Muscle of leg (tissue), 11 donors: Measurements from ENCODE around the gene FAM131C. TPM values are rescaled to one million over a fixed set of nuclear protein-coding genes. Genes with fewer than 3 reads are reported as not detected.
"Not testable (repeated sequence)": the region's sequence is repeated elsewhere in the genome, so short reads cannot be mapped to it uniquely, and the experiment has no call there.

Experiments
- DNase-seq: peaks from one replicate; pipeline ENCODE4 v3.0.0; 2013
- H3K27ac ChIP-seq: one replicate; pipeline ENCODE4 v1.5.1; 2013; ENCODE audit warnings: mild to moderate bottlenecking, low read length, control low read depth
- H3K27me3 ChIP-seq: one replicate; pipeline ENCODE4 v1.6.1; 2013; ENCODE audit warnings: low read length; ENCODE audit not compliant: control insufficient read depth, insufficient read depth
- H3K36me3 ChIP-seq: one replicate; pipeline ENCODE4 v1.6.1; 2013; ENCODE audit warnings: low read length; ENCODE audit not compliant: control insufficient read depth, insufficient read depth
- H3K4me1 ChIP-seq: one replicate; pipeline ENCODE4 v1.6.1; 2013; ENCODE audit warnings: low read length; ENCODE audit not compliant: control insufficient read depth, insufficient read depth
- H3K4me3 ChIP-seq: one replicate; pipeline ENCODE4 v1.5.1; 2013; ENCODE audit warnings: low read length, control low read depth
- H3K9me3 ChIP-seq: replicated peaks from 2 replicates; pipeline ENCODE4 v1.6.1; 2013; ENCODE audit warnings: low read depth, low read length; ENCODE audit not compliant: control insufficient read depth
- WGBS: methylation state at CpG from one replicate; pipeline ENCODE4 v1.1.5; 2013; ENCODE audit warnings: missing lambda C conversion rate; ENCODE audit not compliant: insufficient coverage; 5-methylcytosine and 5-hydroxymethylcytosine counted together
- polyA plus RNA-seq, 8 donors: library from polyadenylated mRNA; unstranded; fragments of 120-200 nt; gene quantifications; one replicate each; pipeline versions ENCODE4 v1.2.1 to v1.2.3, GENCODE V29; 2013; ENCODE audit warnings: inconsistent platforms in 1 of 8, low replicate concordance in 1 of 8; ENCODE audit not compliant: insufficient read length in 8 of 8, insufficient read depth in 1 of 8
- total RNA-seq: library from RNA; stranded (reverse); fragments of 120-200 nt; gene quantifications from one replicate; pipeline ENCODE4 v1.2.4, GENCODE V29; 2013

FAM131C gene
- total and polyA plus RNA-seq, 9 donors, result 0.09 to 0.53 (median 0.12) TPM; not detected in 2

GRCh38 chr1:16068356-16069270 is 4.8 kb downstream of the FAM131C start:
- H3K27ac ChIP-seq, result no peak overlapping the region
- WGBS, result 53% methylated on average over 8 of the region's 11 CpGs
- DNase-seq, result no peak

GRCh38 chr1:16067933-16068332 is 5.5 kb downstream of the FAM131C start:
- Histone ChIP-seq H3K4me1 (peaks cover 25% of the 10 kb centered on the region), H3K27me3 (peaks cover 22% of the 10 kb centered on the region), H3K4me3 (no peak overlapping the region), H3K36me3 (no peaks in the 10 kb centered on the region), H3K27ac (no peak overlapping the region), H3K9me3 (no peaks in the 10 kb centered on the region)
- WGBS, result 42% methylated on average over 12 of the region's 13 CpGs
- DNase-seq, result no peak

More at GRCh38 chr1:16068356-16069270, 4.8 kb downstream of the FAM131C start:
- no peaks in the 10 kb centered on the region for H3K36me3 ChIP-seq
- peaks cover 25% of the 10 kb centered on the region for H3K27me3 ChIP-seq
- no peak overlapping the region for H3K4me3 ChIP-seq
- H3K9me3 ChIP-seq, result no peaks in the 10 kb centered on the region
- peaks cover 28% of the 10 kb centered on the region for H3K4me1 ChIP-seq

GRCh38 chr1:16067127-16067768 is 6.2 kb downstream of the FAM131C start:
- WGBS, result 42% methylated on average over 2 of the region's 6 CpGs
- Histone ChIP-seq H3K27me3 (peaks cover 17% of the 10 kb centered on the region), H3K4me3 (no peak overlapping the region), H3K27ac (no peak overlapping the region), H3K4me1 (peaks cover 23% of the 10 kb centered on the region), H3K9me3 (no peaks in the 10 kb centered on the region), H3K36me3 (no peaks in the 10 kb centered on the region)
- no peak for DNase-seq

GRCh38 chr1:16066245-16066644 is 7.2 kb downstream of the FAM131C start:
- H3K36me3 ChIP-seq, result no peaks in the 10 kb centered on the region
- peaks cover 13% of the 10 kb centered on the region for H3K27me3 ChIP-seq
- no peak for DNase-seq
- H3K4me3 ChIP-seq, result no peak overlapping the region
- H3K9me3 ChIP-seq, result no peaks in the 10 kb centered on the region
- WGBS, result 50% methylated on average over 2 of the region's 4 CpGs
- H3K4me1 ChIP-seq, result peaks cover 23% of the 10 kb centered on the region
- no peak overlapping the region for H3K27ac ChIP-seq

- Histone ChIP-seq H3K4me1 (peaks cover 23% of the 10 kb centered on the region), H3K27ac (no peak overlapping the region)
- WGBS, result 43% methylated on average over 8 of the region's 8 CpGs
Observed at GRCh38 chr1:16065269-16065576, 8.2 kb downstream of the FAM131C start.

GRCh38 chr1:16064536-16065268 is 8.7 kb downstream of the FAM131C start:
- Histone ChIP-seq H3K4me1 (peaks cover 23% of the 10 kb centered on the region), H3K36me3 (no peaks in the 10 kb centered on the region), H3K9me3 (no peaks in the 10 kb centered on the region), H3K4me3 (no peak overlapping the region), H3K27ac (no peak overlapping the region), H3K27me3 (peaks cover 10% of the 10 kb centered on the region)
- 38% methylated on average over 13 of the region's 13 CpGs for WGBS
- peak; percentile 47 for DNase-seq

More at GRCh38 chr1:16065269-16065576, 8.2 kb downstream of the FAM131C start:
- DNase-seq, result no peak
- H3K27me3 ChIP-seq, result peaks cover 12% of the 10 kb centered on the region
- H3K36me3 ChIP-seq, result no peaks in the 10 kb centered on the region
- H3K9me3 ChIP-seq, result no peaks in the 10 kb centered on the region
- no peak overlapping the region for H3K4me3 ChIP-seq

GRCh38 chr1:16063921-16064320 is 9.5 kb downstream of the FAM131C start:
- H3K4me3 ChIP-seq, result no peak overlapping the region
- WGBS, result 37% methylated on average over 7 of the region's 9 CpGs
- no peaks in the 10 kb centered on the region for H3K9me3 ChIP-seq
- no peaks in the 10 kb centered on the region for H3K36me3 ChIP-seq
- no peak for DNase-seq
- no peak overlapping the region for H3K27ac ChIP-seq
- H3K4me1 ChIP-seq, result peaks cover 23% of the 10 kb centered on the region
- H3K27me3 ChIP-seq, result peaks cover 8% of the 10 kb centered on the region

- peaks cover 8% of the 10 kb centered on the region for H3K27me3 ChIP-seq
- no peak for DNase-seq
- WGBS, result 81% methylated on average over 12 of the region's 15 CpGs
- no peak overlapping the region for H3K27ac ChIP-seq
- no peaks in the 10 kb centered on the region for H3K36me3 ChIP-seq
- H3K9me3 ChIP-seq, result no peaks in the 10 kb centered on the region
- H3K4me1 ChIP-seq, result peaks cover 19% of the 10 kb centered on the region
- no peak overlapping the region for H3K4me3 ChIP-seq
Observed at GRCh38 chr1:16063226-16063829, 10.1 kb downstream of the FAM131C start.

GRCh38 chr1:16062687-16063075 is 10.8 kb downstream of the FAM131C start:
- 77% methylated on average over 4 of the region's 9 CpGs for WGBS

More at GRCh38 chr1:16062687-16063075, 10.8 kb downstream of the FAM131C start:
- not testable (repeated sequence) for H3K9me3 ChIP-seq, H3K27ac ChIP-seq, DNase-seq, H3K4me3 ChIP-seq, H3K27me3 ChIP-seq, H3K36me3 ChIP-seq
- peaks cover 13% of the 10 kb centered on the region for H3K4me1 ChIP-seq
